Measurements from ENCODE around the gene TNFRSF14.
"Not testable (repeated sequence)": the region's sequence is repeated elsewhere in the genome, so short reads cannot be mapped to it uniquely, and the experiment has no call there.

Gene TNFRSF14

DNA sequence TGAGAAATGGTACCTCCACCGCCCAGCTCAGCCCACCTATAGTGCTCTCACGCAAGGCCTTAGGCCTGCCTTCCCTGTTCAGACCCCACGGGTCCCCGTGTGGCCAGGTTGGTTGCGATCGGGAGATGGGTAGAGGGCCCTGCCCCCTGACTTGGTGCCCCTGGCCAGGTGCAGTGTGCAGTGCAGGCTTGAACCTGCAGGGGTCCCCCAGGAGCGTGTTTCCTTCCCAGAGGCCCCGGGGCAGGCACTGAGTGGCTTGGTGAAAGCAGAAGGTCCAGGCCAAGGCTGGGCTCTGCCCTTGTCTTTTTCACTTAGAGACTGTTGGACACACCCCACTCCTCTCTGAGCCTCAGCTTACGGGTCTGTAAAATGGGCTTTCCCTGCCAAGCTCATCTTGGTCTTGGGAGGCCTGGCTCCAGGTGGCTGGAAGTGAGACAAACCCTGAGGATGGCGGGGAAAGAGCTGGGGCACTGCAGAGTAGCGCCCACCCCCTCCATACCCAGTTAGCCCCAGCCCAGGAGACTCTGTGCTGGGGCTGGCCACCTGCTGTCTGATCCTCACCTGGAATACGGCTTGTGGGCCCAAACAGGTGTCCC lies 16.8 kb upstream of the TNFRSF14 start:
- no peak for DNase-seq

DNA sequence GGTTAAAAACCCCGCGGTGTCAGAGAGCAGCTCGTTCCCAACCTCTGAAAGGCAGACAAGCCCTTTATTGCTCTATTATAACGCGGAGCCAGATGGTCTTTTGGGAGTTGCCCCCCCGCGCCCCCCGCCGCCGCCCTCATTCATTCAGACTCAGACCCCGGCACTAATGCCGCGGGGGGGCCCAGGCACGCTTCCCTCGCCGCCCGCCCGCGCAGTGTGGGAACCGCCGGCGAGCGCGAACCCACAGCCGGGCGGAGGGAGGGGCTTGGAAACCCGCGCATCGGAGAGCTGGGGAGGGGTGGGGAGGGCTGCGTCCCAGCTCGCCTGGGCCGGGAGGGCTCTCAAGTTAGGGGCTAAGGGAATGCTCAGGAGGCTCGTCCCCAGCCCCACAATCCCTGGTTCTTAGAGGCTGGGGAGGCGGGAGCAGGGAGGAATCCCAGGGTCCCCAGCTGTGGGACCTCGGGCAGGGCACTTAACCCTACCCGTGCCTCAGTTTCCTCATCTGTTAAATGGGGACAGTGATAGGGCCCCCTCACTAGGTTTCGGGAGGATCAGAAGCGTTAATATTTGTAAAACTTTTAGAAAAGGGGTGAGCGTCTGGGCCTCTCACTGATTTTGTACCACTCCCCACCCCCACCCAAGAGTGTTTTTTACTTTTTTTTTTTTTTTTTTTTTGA lies 15.2 kb upstream of the TNFRSF14 start:
- peak; percentile 58 for DNase-seq

DNA sequence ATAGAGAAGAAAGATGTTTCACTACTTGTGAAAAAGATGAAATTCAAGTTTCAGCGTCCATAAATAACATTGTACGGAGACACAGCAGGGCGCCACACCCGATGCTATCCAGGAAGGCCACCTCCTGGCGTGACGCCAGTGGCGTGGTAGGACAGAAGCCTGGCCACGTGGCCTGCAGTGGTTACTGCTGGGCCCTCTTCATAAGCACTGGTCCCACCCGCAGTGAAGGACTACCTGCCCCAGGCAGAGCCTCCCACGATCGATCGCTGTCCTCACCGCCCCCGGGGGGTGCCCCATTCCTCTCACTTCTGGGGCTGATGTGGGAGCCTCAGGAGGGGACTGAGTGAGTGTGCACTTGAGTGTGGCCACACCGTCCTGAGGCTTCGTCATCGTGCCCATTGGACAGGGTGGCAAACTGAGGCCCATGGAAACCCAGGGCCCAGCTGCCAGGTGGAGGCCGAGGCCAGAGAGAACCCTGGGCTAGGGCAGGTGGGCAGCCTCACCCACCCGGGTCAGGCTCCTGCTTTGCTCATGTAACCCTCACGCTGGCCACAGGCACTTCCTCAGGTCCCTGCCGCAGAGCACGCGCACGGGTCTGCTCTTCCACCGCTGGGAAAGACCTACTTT lies 14.4 kb upstream of the TNFRSF14 start:
- DNase-seq, result no peak

DNA sequence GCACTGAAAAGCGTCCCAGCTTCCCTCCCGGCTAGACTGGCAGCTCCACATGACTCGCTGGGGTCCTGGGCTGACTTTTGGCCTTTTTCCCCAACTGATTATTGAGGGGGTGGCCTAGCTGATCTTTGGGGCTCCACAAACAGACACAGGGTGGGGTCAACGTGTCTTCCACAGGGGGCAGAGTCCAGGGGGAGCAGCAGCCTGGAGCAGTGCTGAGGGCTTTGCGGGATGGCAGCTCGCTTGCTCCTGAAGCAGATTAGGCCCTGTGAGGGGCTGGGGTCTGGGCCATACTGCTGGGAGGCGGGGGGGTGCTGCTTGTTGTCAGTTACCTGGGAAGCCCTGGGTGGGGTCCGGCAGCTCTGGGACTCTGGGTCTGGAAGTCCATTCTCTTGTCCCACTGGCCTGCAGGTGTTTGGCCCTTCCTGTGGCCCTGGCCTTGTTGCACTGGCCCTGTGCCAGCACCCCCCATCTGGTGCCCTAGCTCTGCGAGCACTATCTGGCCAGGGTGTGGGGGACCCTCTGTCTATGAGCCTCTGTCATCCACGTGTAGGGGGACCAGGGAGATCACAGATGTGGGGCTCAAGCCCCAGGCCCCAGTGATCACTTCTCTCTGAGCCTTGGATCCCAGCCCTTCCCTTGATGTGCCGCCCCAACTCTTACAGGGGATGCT lies 13.8 kb upstream of the TNFRSF14 start:
- no peak for DNase-seq

DNA sequence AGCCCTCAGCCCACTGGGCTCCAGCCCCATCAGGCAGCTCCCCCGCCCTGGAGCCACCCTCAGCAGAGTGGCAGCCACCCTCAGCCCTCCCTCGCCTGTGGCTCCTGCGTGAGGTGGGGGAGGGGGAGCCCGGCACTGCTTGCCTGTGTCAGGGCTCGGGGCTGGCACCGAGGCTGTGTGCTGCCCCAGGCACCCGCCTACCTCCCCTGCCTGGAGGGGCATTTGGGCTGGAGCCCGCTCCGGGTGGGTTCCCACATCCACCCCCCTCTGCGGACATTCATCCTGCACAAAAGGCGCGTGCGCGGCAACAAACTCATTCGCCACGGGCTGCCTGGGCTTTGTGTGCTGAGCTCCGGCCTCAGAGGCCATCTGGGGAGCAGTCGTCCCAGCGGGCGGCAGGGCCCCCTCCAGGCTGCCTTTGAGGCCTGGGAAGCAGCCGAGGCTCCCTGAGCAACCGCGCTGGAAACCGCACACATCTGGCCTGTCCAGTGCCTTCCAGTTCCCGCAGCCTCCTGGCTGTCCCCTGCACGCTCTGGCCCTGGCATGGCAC lies 12.6 kb upstream of the TNFRSF14 start:
- DNase-seq, result no peak

DNA sequence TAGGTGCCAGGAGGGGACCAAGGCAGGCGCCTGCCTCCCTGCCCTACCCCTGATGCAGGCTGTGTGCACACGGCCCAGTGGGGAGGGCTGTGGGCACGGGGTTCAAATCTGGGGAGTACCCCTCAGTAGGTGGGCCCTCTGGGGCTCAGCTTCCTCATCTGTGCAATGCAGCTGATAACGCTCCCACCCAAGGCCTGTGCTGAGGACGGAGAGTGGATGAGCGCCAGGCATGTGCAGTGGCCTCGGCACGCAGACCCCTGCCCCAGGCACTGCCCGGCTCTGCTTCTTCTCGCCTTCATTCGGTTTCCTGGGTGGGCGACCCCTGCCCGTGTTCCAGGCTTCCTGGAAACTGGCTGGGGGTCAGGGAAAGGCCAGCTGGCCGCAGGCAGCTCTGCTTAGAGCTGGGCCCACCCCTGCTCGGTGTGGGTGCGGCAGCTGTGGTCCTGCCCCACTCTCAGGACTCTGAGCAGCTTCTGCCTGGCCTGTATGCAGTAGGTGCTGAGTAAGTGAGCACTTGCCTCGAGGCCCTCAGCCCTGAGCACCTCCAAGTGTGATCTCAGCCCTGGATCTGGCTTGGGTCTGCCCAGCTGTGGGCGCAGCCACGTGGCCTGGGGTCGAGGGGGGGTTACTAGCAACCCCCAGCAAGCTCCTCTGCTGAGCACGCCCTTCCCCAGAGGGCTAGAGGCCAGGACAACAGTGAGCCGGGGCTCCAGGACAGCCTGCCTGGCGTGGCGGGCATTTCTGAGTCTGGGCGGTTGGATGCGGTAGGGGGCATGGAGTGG lies 11.9 kb upstream of the TNFRSF14 start:
- peak; percentile 54 for DNase-seq

DNA sequence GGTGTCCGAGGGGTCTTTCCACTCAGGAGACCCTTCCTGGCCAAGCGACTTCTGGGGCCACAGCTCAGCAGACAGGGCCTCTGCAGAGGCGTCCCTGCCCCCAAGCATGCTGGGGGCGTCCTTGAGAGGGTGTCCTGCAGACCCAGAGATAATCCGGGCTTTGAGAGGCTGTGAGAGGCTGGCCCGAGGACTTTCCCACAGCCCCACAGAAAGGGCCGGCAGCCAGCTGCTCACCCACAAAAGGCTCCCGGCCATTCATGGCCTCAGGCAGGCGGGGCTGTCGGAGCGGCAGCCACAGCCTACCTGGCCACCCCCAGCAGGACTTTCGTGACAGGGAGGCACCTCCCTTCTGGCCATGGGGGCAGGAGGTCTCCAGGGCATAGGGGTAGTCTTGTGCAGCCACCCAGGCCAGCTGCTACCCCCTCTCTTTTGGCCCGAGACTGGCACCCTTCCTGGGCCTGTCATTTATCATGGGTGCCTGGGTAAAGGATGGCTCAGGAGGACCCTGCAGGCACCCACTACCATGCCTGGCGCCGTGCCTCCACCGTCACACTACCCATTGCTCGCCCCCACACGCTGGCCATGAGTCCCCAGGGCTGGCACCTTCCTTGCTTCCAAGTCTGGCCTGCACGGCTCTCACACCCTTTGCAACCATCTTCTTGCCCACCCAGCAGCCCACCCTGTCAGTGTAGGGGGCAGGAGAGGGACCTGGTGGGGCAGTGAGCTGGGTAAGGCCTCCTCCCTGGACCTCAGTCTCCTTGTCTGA lies 11.1 kb upstream of the TNFRSF14 start:
- no peak for DNase-seq

DNA sequence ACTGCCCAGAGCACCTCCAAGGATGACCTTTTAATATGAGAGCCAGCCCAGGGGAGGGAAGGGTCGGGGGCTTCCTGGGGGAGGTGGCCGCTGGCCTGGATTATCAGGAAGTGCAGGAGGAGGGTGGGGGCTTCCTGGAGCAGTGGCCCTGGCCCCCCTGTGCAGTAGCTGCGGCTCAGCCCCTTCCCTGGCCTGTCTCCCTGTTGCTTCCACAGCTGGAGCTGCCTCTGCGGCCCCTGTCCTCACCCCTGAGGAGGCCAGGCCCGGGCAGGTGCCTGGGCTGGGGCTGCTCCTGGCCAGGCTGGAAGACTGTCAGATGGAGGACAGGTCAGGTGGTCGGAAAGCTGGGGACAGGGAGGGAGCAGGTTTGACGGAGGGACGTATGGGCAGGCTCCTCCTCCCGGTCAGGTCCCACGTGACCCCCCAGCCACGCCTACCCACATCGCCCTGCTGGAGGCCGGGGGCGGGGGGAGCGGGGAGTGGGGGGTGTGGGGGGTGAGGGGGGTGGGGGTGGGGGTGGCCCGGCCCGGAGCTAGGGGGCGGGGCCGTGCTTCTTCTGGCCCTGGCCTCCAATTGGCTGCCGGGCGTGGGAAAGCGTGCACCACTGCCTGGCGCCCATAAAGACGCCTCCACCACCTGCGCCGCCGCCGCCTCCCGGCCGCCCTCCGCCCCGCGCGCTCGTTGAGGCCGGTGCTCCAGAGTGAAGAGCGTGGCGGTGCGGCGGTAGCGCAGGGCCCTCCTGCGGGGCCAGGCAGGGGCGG lies 10.2 kb upstream of the TNFRSF14 start:
- DNase-seq, result peak; percentile 80

DNA sequence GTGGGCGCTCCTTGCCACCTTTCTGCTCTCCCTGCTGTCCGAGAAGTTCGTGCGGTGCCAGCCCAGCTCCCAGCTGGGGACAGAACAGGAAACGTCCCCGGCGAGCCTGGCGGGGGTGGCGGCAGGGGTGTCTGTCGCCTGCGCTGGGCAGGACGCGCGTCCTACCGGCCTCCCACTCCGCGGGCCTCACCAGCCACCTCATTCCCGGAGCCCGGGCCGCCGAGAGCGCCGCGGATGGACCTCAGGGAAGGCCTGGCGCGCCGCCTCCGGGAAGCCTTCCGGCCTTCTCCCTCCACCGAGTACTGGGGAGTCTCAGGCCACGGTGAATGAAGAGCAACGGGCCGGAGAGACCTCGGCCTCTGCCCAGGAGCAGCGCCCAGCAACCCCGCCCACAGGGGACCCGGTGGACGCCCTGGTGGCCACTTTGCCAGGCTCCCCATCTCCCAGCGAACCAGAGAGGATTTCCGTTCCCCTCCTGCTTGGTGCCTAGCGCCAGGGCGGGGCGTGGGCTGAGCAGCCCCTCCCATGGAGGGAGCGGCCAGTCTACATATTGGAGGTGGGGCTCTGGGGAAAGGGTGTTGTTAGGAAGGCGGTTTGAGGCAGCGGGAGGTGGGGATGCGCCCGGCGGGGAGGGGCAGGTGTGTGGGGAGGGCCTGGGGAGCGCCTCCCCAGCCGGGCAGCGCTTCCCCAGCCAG lies 9.5 kb upstream of the TNFRSF14 start:
- DNase-seq, result peak; percentile 77

DNA sequence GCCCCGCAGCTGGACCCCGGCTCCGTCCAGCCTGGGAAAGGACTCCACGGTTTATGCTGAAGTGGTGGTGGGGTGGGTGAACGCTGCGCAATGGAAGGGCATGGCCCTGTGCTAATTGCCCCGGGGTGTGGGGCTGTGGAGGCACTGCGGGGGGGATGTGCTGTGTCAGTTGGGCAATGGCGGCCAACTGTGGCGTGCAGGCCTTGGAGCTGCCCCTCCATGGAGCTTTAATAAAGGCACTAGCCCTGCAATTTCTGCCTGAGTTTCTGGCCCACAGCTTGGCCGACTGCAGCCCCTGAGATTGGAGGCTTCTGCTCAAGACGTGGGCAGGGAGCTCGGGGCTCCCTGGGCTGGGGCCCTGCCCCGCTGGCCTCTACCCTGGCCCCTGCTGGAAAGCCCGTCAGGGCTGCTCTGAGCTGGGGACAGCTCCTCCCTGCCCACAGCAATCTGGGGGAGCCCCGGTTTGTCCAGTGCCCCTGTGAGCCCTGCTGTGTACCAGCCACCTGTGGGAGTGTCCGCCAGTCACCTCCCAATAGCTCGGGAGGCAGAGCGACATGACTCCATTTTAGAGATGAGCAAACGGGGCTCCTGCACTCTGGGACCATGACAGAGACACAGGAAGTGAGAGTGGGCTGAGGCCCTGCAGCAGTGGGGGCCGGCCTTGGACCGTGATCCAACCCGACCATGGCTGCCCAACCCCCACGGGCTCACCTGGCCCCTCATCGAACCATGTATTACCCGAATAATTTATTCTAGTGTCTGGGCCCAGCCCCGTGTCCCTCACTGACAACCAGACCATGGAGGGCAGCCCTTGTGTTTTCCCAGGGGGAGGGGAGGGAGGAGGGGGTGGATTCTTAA lies 8.7 kb upstream of the TNFRSF14 start:
- DNase-seq, result no peak

DNA sequence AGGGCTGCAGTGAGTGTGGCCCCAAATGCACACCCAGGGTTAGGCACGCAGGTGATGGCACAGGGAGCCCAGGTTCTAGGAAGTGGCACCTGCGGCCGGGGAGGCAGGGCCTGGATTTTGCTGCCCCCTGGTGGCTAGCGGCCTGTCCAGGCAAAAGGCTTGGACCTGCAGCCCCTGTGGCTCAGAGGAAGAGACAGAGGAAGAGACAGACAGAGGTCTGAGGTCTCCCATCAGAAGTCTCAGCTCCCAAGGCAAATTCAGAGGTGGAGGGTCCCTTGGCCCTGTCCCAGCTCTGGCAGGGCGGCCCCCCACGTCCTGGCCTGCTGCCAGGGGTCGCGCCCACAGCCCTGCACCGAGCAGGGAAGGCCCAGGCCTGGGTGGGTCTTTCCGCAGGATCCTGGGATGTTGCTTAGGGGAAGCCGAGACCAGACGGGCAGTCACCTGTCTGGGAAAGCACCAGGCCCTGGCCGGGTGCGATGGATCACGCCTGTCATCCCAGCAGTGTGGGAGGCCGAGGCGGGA lies 8.0 kb upstream of the TNFRSF14 start:
- peak; percentile 84 for DNase-seq

DNA sequence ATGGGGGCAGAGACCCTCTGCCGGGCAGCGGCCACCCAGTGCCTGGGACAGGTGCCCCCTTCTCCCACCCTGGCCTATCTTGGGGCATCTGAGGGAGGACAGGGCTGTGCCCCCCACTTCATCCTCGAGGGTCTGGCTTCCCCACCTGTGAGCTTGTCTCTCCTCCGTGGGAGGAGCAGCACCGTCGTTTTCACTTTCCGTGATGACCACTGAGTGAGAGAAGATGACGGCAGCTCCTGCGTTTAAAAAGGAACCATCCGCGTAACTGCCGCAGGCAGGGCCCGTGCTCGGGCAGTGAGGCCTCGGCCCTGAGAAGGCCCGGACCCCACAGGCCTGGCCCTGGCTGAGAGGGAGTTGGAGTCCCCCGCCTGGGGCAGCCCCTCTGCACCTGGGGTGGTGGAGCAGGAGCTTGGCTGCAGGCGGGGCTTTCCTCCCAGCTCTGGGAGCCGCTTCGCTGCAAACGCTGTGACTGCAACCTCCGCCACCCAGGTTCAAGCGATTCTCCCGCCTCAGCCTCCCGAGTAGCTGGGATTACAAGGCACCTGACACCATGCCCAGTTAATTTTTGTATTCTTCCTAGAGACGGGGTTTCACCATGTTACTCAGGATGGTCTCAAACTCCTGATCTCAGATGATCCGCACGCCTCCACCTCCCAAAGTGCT lies 6.7 kb upstream of the TNFRSF14 start:
- not testable (repeated sequence) for DNase-seq

DNA sequence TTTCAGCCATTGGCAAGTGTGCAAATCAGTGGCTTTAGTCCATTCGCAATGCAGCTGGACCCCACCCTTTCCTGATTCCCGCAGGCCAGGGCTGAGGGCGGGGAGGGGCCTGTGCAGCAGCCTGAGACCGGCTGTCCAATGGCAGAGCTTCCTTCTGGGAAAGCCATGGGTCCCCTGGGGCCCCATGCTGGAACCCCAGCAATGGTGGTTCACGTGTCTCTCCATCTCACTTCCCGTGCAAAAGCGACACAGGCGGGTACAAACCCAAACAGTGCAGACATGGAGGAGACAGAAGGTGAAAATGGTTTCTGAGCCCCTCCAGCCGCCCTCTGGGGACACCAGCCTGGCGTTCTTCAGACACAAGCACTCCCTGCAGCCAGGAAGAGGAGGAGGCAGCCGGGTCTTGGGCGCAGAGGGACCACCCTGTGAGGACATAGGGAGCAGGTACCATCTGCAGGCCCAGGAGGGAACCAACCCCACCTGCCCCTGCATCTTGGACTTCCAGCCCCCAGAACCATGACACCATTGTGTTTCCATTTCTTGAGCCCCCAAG lies 5.8 kb upstream of the TNFRSF14 start:
- not testable (repeated sequence) for DNase-seq

DNA sequence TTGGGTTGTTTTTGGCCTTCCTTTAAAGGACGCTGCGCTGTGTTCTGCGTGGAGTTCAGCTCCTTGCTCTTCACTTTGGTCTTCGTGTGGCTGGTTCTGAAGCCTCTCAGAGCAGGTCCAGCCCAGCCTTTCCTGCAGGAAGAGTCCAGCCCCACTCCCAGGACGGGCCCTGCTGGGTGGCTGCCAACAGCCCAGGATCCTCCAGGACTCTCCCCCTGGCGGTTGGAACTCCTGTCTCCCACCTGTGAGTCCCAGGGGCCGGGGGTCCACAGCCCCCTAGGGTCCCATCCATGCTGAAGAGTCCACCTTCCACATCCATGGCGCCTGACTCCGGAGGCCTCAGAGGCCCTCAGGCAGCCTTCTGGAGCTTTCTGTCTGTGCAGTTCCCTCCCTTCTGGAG lies 4.6 kb upstream of the TNFRSF14 start:
- DNase-seq, result not testable (repeated sequence)

DNA sequence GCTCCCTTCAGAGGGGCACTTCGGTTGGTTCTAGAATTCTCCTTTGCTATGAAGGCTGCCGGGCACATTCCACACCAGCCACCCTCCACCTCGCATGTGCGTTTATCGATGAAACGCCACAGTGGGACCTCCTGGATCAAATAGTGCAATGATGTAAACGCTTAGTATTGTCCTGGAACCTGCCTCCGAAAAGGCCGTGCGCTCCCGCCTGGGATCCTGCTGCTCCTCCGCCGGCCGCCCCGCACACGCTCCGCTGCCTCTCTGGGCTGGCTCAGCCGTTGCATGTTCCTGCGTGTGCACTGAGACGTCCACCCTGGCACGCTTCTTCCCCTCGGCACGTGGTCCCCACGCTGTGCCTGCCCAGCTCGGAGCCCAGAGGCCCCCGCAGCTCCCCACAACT lies 4.0 kb upstream of the TNFRSF14 start:
- DNase-seq, result no peak

DNA sequence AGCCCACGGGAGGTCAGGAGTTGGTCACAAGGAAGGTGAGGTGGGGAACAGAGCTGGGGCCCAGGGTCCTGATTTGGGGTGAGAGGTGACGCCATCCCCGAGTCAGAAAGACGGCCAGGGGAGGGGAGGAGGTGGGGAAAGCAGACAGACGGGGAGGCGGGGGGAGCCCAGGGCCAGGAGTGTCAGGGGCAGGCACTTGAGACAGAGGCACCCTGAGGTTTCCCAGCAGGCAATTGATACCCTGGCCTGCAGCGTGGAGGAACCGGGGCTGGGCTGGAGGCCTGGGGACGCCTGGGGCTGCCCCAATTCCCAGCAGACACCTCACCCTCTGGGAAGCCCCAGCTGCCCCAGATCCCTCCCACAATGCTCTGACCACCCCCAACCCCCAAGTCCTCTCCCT lies 3.1 kb upstream of the TNFRSF14 start:
- DNase-seq, result not testable (repeated sequence)

DNA sequence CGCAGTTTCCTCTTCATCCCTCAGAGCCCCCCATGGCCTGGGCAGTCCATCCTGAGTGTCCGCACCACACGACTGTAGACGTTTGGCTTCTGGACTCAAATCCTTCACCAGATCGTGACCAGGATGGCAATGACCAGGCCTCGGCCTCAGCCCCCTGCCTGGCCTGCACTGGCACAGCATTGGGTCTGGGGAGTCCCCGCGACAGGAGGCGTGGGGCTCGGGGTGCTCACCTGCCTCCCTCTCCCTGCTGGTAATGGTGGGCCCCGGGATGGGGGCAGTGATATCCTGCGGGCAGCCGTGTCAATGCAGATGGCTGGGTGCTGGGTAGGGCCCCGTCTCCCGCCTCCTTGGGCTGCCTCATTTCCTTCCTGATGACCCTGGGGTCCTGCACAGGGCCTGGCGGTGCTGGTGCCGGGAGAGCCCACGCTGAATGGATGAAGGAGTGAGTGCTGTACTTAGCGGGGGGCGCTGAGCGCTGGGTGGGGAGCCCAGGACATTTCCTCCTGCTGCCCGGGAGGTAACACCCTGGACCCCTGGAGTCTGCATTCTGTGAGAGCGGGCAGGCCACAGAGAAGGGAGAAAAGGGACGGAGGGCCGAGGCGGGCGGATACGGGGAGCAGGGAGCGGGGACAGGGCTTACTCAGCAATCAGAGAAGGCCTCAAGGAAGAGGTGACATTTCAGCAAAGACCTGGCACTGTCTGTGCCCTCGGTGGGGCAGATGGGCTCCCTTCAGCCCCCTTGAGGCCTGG lies 2.1 kb upstream of the TNFRSF14 start:
- DNase-seq, result no peak
